ENCODE data around the gene CDH6. TPM values are rescaled to one million over a fixed set of nuclear protein-coding genes. Genes with fewer than 3 reads are reported as not detected.

Gene CDH6
- total RNA-seq = 1.5 and 2.1 TPM in 2 replicates

DNA sequence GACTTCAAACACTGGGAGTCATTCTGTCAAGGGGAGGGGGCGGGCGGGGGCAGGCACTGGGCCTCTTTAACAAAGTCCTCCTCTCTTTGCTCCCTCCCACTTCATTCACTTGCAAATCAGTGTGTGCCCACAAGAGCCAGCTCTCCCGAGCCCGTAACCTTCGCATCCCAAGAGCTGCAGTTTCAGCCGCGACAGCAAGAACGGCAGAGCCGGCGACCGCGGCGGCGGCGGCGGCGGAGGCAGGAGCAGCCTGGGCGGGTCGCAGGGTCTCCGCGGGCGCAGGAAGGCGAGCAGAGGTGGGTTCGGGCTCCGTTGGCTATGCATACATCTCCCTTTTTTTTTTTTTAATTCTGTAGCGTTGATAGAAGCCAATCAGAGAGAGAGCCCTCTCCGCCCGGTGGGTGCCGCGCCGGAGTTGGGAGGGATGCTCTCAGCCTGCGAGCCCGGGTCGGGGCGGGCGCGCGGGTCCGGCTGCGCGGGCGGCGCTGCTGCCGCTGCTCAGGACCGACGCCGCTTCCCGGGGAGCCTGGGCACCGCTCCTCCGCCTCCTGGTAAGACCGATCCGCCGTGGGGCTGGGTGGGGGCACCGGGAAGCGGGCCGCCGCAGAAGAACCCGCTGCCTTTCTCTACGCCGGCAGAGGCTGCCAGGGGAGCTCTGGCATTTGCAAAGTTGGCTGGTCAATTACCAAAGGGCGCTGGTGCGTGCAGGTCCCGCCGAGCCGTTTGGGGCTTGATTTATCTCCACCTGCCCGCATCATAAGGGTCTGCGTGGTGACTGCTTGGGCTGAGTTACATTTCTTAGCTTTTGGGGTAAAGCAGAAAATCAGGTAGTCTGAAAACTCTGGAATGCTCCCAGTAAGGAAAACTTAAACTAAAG, at the start of gene CDH6:
TSS of gene CDH6 (plus strand) at position 96 of the 877 bp plus-strand sequence. CDS start 73,788 bp downstream, outside the sequence.

